Measurements from ENCODE around the gene ANP32A. TPM values are rescaled to one million over a fixed set of nuclear protein-coding genes. Genes with fewer than 3 reads are reported as not detected.

ANP32A gene
- total RNA-seq, 1 donor from 2014 or later, result 129 TPM

GRCh38 chr15:68730471-68730919, 90.2 kb downstream of the ANP32A start:
- H3K27ac ChIP-seq, result peak overlapping the region; percentile 18

GRCh38 chr15:68729789-68730411, 90.8 kb downstream of the ANP32A start:
- Histone ChIP-seq H3K9me3 (no peaks in the 10 kb centered on the region), H3K36me3 (no peaks in the 10 kb centered on the region), H3K4me3 (no peak overlapping the region), H3K27me3 (ENCODE audit: low read depth) (no peaks in the 10 kb centered on the region), H3K27ac (peak overlapping the region; percentile 31), H3K4me1 (peaks cover 19% of the 10 kb centered on the region)
- ATAC-seq (peak in 1 of 2 donors; percentile 22), DNase-seq (no peak)
- TF ChIP-seq CTCF (IDR thresholded peaks at IDR 0.05), result no peak
- intact Hi-C loops (cut with DNase I), result no loop called here

More at GRCh38 chr15:68730471-68730919, 90.2 kb downstream of the ANP32A start:
- DNase-seq (no peak), ATAC-seq (peak; percentile 51 to 61)
- no peaks in the 10 kb centered on the region for H3K9me3 ChIP-seq
- intact Hi-C loops (cut with DNase I), result no loop called here
- peak; percentile 58 for TF ChIP-seq CTCF (IDR thresholded peaks at IDR 0.05)
- H3K4me1 ChIP-seq, result peaks cover 19% of the 10 kb centered on the region
- no peak overlapping the region for H3K4me3 ChIP-seq
- no peaks in the 10 kb centered on the region for H3K36me3 ChIP-seq
- no peaks in the 10 kb centered on the region for H3K27me3 ChIP-seq (ENCODE audit: low read depth)

Small RNA genes within 50 kb of the gene (microRNA-seq; reads per million reads assigned to microRNA genes)
- gene MIR4312 (ENCODE audit: borderline number of aligned reads), result not detected

Other genes starting within 250 kb of the ANP32A start
- 6.8 TPM for gene CORO2B, start 241.9 kb downstream of the ANP32A start, total RNA-seq
- 2.0 TPM for gene SPESP1, start 109.6 kb upstream of the ANP32A start, total RNA-seq
- gene NOX5, start 193.8 kb upstream of the ANP32A start, total RNA-seq, result not detected